CD14-positive monocyte (primary cell): Measurements from ENCODE around the gene EIF4H. TPM values are rescaled to one million over a fixed set of nuclear protein-coding genes. Genes with fewer than 3 reads are reported as not detected.

Experiments
- DNase-seq, 3 donors: peaks; one replicate each; pipeline ENCODE4 v3.0.0-alpha.2; 2011 to 2022
- H2AFZ ChIP-seq: 2 replicates; pipeline ENCODE4 v1.6.0; 2012; ENCODE audit warnings: mild to moderate bottlenecking, low read depth, low read length, inconsistent platforms; ENCODE audit not compliant: insufficient read depth, poor library complexity, severe bottlenecking
- H3K27ac ChIP-seq, 2 donors: 1 replicate in 1 of 2; 2 replicates in 1 of 2; pipeline ENCODE4 v1.5.1; 2012 to 2013; ENCODE audit warnings: low read length in 2 of 2, control low read depth in 1 of 2, inconsistent platforms in 1 of 2, low read depth in 1 of 2, mild to moderate bottlenecking in 1 of 2
- H3K27me3 ChIP-seq, 2 donors: one replicate each; pipeline versions ENCODE4 v1.6.0 to v1.6.1; 2011 to 2013; ENCODE audit warnings: low read length in 2 of 2; ENCODE audit not compliant: control insufficient read depth in 2 of 2, insufficient read depth in 2 of 2
- H3K36me3 ChIP-seq, 2 donors: replicated peaks in 1 of 2; 1 replicate in 1 of 2; 2 replicates in 1 of 2; pipeline versions ENCODE4 v1.5.1 to v1.6.1; 2012 to 2013; ENCODE audit warnings: low read length in 2 of 2, control low read depth in 1 of 2, inconsistent platforms in 1 of 2, mild to moderate bottlenecking in 1 of 2; ENCODE audit not compliant: insufficient read depth in 2 of 2, control insufficient read depth in 1 of 2
- H3K4me1 ChIP-seq, 2 donors: 1 replicate in 1 of 2; 2 replicates in 1 of 2; pipeline versions ENCODE4 v1.5.1 to v1.6.1; 2012 to 2013; ENCODE audit warnings: low read length in 2 of 2, control low read depth in 1 of 2, inconsistent platforms in 1 of 2, mild to moderate bottlenecking in 1 of 2, moderate library complexity in 1 of 2; ENCODE audit not compliant: insufficient read depth in 2 of 2, control insufficient read depth in 1 of 2
- H3K4me2 ChIP-seq: replicated peaks from 2 replicates; pipeline ENCODE3; 2012; ENCODE audit warnings: low read length, moderate library complexity, mild to moderate bottlenecking; ENCODE audit not compliant: poor library complexity, severe bottlenecking; ENCODE audit errors: extremely low read depth
- H3K4me3 ChIP-seq, 3 experiments: fragments of 200-600 bp in 1 of 3; sonication (generic) in 1 of 3; replicated peaks in 1 of 3; 1 replicate in 2 of 3; 2 replicates in 1 of 3; pipeline ENCODE4 v1.5.1; 2011 to 2013; ENCODE audit warnings: low read length in 3 of 3, mild to moderate bottlenecking in 3 of 3, control low read depth in 2 of 3, low read depth in 2 of 3, inconsistent platforms in 1 of 3, moderate library complexity in 1 of 3
- H3K79me2 ChIP-seq: 2 replicates; pipeline ENCODE4 v1.6.0; 2012; ENCODE audit warnings: mild to moderate bottlenecking, control low read depth, inconsistent platforms, low read length, moderate library complexity; ENCODE audit not compliant: insufficient read depth
- H3K9ac ChIP-seq: 2 replicates; pipeline ENCODE4 v1.6.0; 2017; ENCODE audit warnings: low read length, mild to moderate bottlenecking; ENCODE audit not compliant: insufficient read depth, poor library complexity, severe bottlenecking
- H3K9me3 ChIP-seq, 2 donors: replicated peaks in 1 of 2; 1 replicate in 1 of 2; 2 replicates in 1 of 2; pipeline versions ENCODE4 v1.5.1 to v1.6.1; 2012 to 2013; ENCODE audit warnings: low read length in 2 of 2, control low read depth in 1 of 2; ENCODE audit not compliant: control insufficient read depth in 1 of 2, insufficient read depth in 1 of 2
- H4K20me1 ChIP-seq: 2 replicates; pipeline ENCODE4 v1.6.0; 2012; ENCODE audit warnings: mild to moderate bottlenecking, low read length, control low read depth, moderate library complexity; ENCODE audit not compliant: insufficient read depth
- H3K27ac Mint-ChIP-seq, 7 donors: one replicate each; pipeline ENCODE4 v1.8.0; 2020; ENCODE audit warnings: mild to moderate bottlenecking in 7 of 7, mixed read lengths in 7 of 7, moderate library complexity in 6 of 7, inconsistent platforms in 2 of 7
- H3K27me3 Mint-ChIP-seq, 3 donors: one replicate each; pipeline ENCODE4 v1.8.0; 2021 to 2022; ENCODE audit warnings: low read depth in 3 of 3, mild to moderate bottlenecking in 3 of 3, mixed read lengths in 3 of 3, moderate library complexity in 3 of 3, inconsistent platforms in 1 of 3
- H3K36me3 Mint-ChIP-seq, 2 donors: one replicate each; pipeline ENCODE4 v1.8.0; 2020; ENCODE audit warnings: mixed read lengths in 2 of 2, inconsistent platforms in 1 of 2, mild to moderate bottlenecking in 1 of 2
- H3K4me1 Mint-ChIP-seq: one replicate; pipeline ENCODE4 v1.8.0; 2020; ENCODE audit warnings: mild to moderate bottlenecking, mixed read lengths
- H3K4me3 Mint-ChIP-seq, 2 donors: one replicate each; pipeline ENCODE4 v1.8.0; 2020; ENCODE audit warnings: mild to moderate bottlenecking in 2 of 2, mixed read lengths in 2 of 2, moderate library complexity in 1 of 2
- H3K9me3 Mint-ChIP-seq, 7 donors: one replicate each; pipeline ENCODE4 v1.8.0; 2020 to 2022; ENCODE audit warnings: mixed read lengths in 7 of 7, mild to moderate bottlenecking in 6 of 7, moderate library complexity in 6 of 7, inconsistent platforms in 2 of 7
- CTCF ChIP-seq: fragments of 200-600 bp; IDR thresholded peaks from one replicate; pipeline ENCODE4 v1.8.0; 2022; ENCODE audit warnings: antibody characterized with exemption, mild to moderate bottlenecking
- WGBS: methylation state at CpG from one replicate; pipeline ENCODE4 v1.1.5; 2013; ENCODE audit warnings: missing lambda C conversion rate; ENCODE audit not compliant: insufficient coverage; 5-methylcytosine and 5-hydroxymethylcytosine counted together
- intact Hi-C, 2 donors: fragments of 100-400 bp; cut with micrococcal nuclease; formaldehyde crosslinking; loops; one replicate each; pipeline versions ENCODE4 v1.15.0 to v1.15.1; 2023
- polyA plus RNA-seq, 3 donors: library from polyadenylated mRNA; depleted of rRNA in 1 of 3; unstranded in 2 of 3; stranded (reverse) in 1 of 3; fragments of 300-500 nt in 2 of 3; fragments of >200 nt in 1 of 3; fragmentation: Illumina TruSeq in 2 of 3; gene quantifications; 1 replicate in 2 of 3; 2 replicates in 1 of 3; pipeline ENCODE4 v1.2.3, GENCODE V29; 2012 to 2021

The EIF4H gene
- polyA plus RNA-seq, 3 donors = 162 to 234 (median 206) TPM

GRCh38 chr7:74129887-74130286 lies 44.3 kb upstream of the EIF4H start:
- peaks cover 2 to 5% (median 2%) of the 10 kb centered on the region in 3 donors for H3K27me3 Mint-ChIP-seq
- H3K4me1 ChIP-seq = peaks cover 9 to 26% of the 10 kb centered on the region in 2 donors
- H3K4me1 Mint-ChIP-seq = peaks cover 30% of the 10 kb centered on the region
- no peak overlapping the region for H3K9ac ChIP-seq
- H3K4me2 ChIP-seq = no peak overlapping the region
- intact Hi-C loops = no loop called here
- H3K36me3 Mint-ChIP-seq = no peaks in the 10 kb centered on the region
- peaks cover 0 to 5% (median 0%) of the 10 kb centered on the region in 7 donors for H3K9me3 Mint-ChIP-seq
- no peak overlapping the region for H2AFZ ChIP-seq
- no peak overlapping the region for H3K4me3 ChIP-seq
- no peak overlapping the region for H3K27ac Mint-ChIP-seq
- no peaks in the 10 kb centered on the region for H3K79me2 ChIP-seq
- H4K20me1 ChIP-seq = no peaks in the 10 kb centered on the region
- no peaks in the 10 kb centered on the region for H3K9me3 ChIP-seq
- no peak for TF ChIP-seq CTCF
- no CpG with 5 or more reads among the region's 2 CpGs for WGBS
- no peak overlapping the region for H3K4me3 Mint-ChIP-seq
- no peaks in the 10 kb centered on the region for H3K36me3 ChIP-seq
- H3K27me3 ChIP-seq = no peaks in the 10 kb centered on the region
- DNase-seq = no peak
- H3K27ac ChIP-seq = no peak overlapping the region

- peaks cover 11 to 28% of the 10 kb centered on the region in 2 donors for H3K4me1 ChIP-seq
Measured at GRCh38 chr7:74130518-74130917, 43.6 kb upstream of the EIF4H start.

More at GRCh38 chr7:74130518-74130917, 43.6 kb upstream of the EIF4H start:
- H3K4me3 ChIP-seq = no peak overlapping the region
- WGBS = 60% methylated on average over 1 of the region's 4 CpGs
- Mint-ChIP-seq H3K4me3 (no peak overlapping the region), H3K9me3 (peaks cover 0 to 5% (median 0%) of the 10 kb centered on the region in 7 donors), H3K4me1 (peaks cover 31% of the 10 kb centered on the region), H3K36me3 (no peaks in the 10 kb centered on the region), H3K27ac (no peak overlapping the region), H3K27me3 (peaks cover 2 to 5% (median 2%) of the 10 kb centered on the region in 3 donors)
- no peak overlapping the region for H3K4me2 ChIP-seq
- H2AFZ ChIP-seq = no peak overlapping the region
- no peaks in the 10 kb centered on the region for H4K20me1 ChIP-seq
- intact Hi-C loops = no loop called here
- H3K36me3 ChIP-seq = no peaks in the 10 kb centered on the region
- no peaks in the 10 kb centered on the region for H3K79me2 ChIP-seq
- no peaks in the 10 kb centered on the region for H3K9me3 ChIP-seq
- no peak overlapping the region for H3K27ac ChIP-seq
- no peak overlapping the region for H3K9ac ChIP-seq
- no peak for DNase-seq
- no peak for TF ChIP-seq CTCF
- no peaks in the 10 kb centered on the region for H3K27me3 ChIP-seq
